ENCODE data around the gene NPAS3. TPM values are rescaled to one million over a fixed set of nuclear protein-coding genes. Genes with fewer than 3 reads are reported as not detected.
A peak's percentile ranks its signal among the peaks of the same experiment; 100 is the strongest.

NPAS3 gene
- total RNA-seq, 1 experiment from 2014 or later, result 0.36 TPM

- ATAC-seq (no peak), DNase-seq (no peak)
- Histone ChIP-seq H3K36me3 (ENCODE audit: low read depth, low read length) (no peaks in the 10 kb centered on the region), H3K9me2 (replicated peaks; ENCODE audit: low read length) (no peaks in the 10 kb centered on the region), H3K9ac (ENCODE audit: low read length) (no peak overlapping the region), H3K4me2 (ENCODE audit: low read length) (no peak overlapping the region), H2AFZ (ENCODE audit: low read length) (no peak overlapping the region), H3F3A (ENCODE audit: low read length, unreplicated experiment) (no peaks in the 10 kb centered on the region), H3K79me2 (ENCODE audit: low read length) (no peaks in the 10 kb centered on the region), H3K4me1 (ENCODE audit: insufficient read depth, low read length) (no peaks in the 10 kb centered on the region), H4K20me1 (ENCODE audit: low read length) (no peaks in the 10 kb centered on the region), H3K9me3 (ENCODE audit: low read length) (no peaks in the 10 kb centered on the region), H3K27me3 (ENCODE audit: low read length) (peaks cover 4% of the 10 kb centered on the region; the same call in 1 of the 2 replicates), H3K27ac (ENCODE audit: low read length) (no peak overlapping the region), H3K4me3 (ENCODE audit: low read length) (no peak overlapping the region)
- TF ChIP-seq EZH2phosphoT487 (IDR thresholded peaks at IDR 0.05; ENCODE audit: borderline replicate concordance, low read length) (no peak), EZH2 (IDR thresholded peaks at IDR 0.05; ENCODE audit: low read length, unreplicated experiment) (no peak), CTCF (conservative IDR thresholded peaks at IDR 0.05; ENCODE audit: low read depth, low read length) (no peak)
- CTCF ChIA-PET, result no interaction called here
- no TSS peak for BruUV-seq (replicated peaks)
- POLR2A ChIA-PET (ENCODE audit: unreplicated experiment), result no interaction called here
- intact Hi-C loops (cut with micrococcal nuclease), result no loop called here
Measured at GRCh38 chr14:33331176-33331949, 392.7 kb downstream of the NPAS3 start.

- DNase-seq (peak; percentile 25), ATAC-seq (peak; percentile 48; the same call in 1 of the 2 replicates)
- H3K27me3 ChIP-seq (ENCODE audit: low read length), result no peaks in the 10 kb centered on the region
- H2AFZ ChIP-seq (ENCODE audit: low read length), result no peak overlapping the region
- H3K9me2 ChIP-seq (replicated peaks; ENCODE audit: low read length), result no peaks in the 10 kb centered on the region
- H3K27ac ChIP-seq (ENCODE audit: low read length), result no peak overlapping the region
- no peaks in the 10 kb centered on the region for H3K79me2 ChIP-seq (ENCODE audit: low read length)
- H3K9ac ChIP-seq (ENCODE audit: low read length), result no peak overlapping the region
- no peaks in the 10 kb centered on the region for H3K36me3 ChIP-seq (ENCODE audit: low read depth, low read length)
- TF ChIP-seq EZH2phosphoT487 (IDR thresholded peaks at IDR 0.05; ENCODE audit: borderline replicate concordance, low read length) (no peak), EZH2 (IDR thresholded peaks at IDR 0.05; ENCODE audit: low read length, unreplicated experiment) (no peak), CTCF (conservative IDR thresholded peaks at IDR 0.05; ENCODE audit: low read depth, low read length) (no peak)
- no peaks in the 10 kb centered on the region for H3K4me1 ChIP-seq (ENCODE audit: insufficient read depth, low read length)
- no peaks in the 10 kb centered on the region for H3F3A ChIP-seq (ENCODE audit: low read length, unreplicated experiment)
- no peak overlapping the region for H3K4me3 ChIP-seq (ENCODE audit: low read length)
- H4K20me1 ChIP-seq (ENCODE audit: low read length), result no peaks in the 10 kb centered on the region
- ChIA-PET CTCF (no interaction called here), POLR2A (ENCODE audit: unreplicated experiment) (no interaction called here)
- no TSS peak for BruUV-seq (replicated peaks)
- H3K9me3 ChIP-seq (ENCODE audit: low read length), result no peaks in the 10 kb centered on the region
- intact Hi-C loops (cut with micrococcal nuclease), result no loop called here
- no peak overlapping the region for H3K4me2 ChIP-seq (ENCODE audit: low read length)
Measured at GRCh38 chr14:33332497-33332896, 393.8 kb downstream of the NPAS3 start.

GRCh38 chr14:33335366-33335765 is 396.7 kb downstream of the NPAS3 start:
- Histone ChIP-seq H3K4me1 (ENCODE audit: insufficient read depth, low read length) (no peaks in the 10 kb centered on the region), H4K20me1 (ENCODE audit: low read length) (no peaks in the 10 kb centered on the region), H3K4me3 (ENCODE audit: low read length) (no peak overlapping the region), H2AFZ (ENCODE audit: low read length) (no peak overlapping the region), H3K9ac (ENCODE audit: low read length) (no peak overlapping the region), H3K27me3 (ENCODE audit: low read length) (no peaks in the 10 kb centered on the region), H3K36me3 (ENCODE audit: low read depth, low read length) (no peaks in the 10 kb centered on the region), H3K79me2 (ENCODE audit: low read length) (no peaks in the 10 kb centered on the region), H3K9me2 (replicated peaks; ENCODE audit: low read length) (no peaks in the 10 kb centered on the region), H3K4me2 (ENCODE audit: low read length) (no peak overlapping the region), H3F3A (ENCODE audit: low read length, unreplicated experiment) (no peaks in the 10 kb centered on the region), H3K27ac (ENCODE audit: low read length) (no peak overlapping the region), H3K9me3 (ENCODE audit: low read length) (no peaks in the 10 kb centered on the region)
- no peak for DNase-seq
- no peak for ATAC-seq
- TF ChIP-seq CTCF (conservative IDR thresholded peaks at IDR 0.05; ENCODE audit: low read depth, low read length), result no peak
- TF ChIP-seq EZH2 (IDR thresholded peaks at IDR 0.05; ENCODE audit: low read length, unreplicated experiment), result no peak
- TF ChIP-seq EZH2phosphoT487 (IDR thresholded peaks at IDR 0.05; ENCODE audit: borderline replicate concordance, low read length), result no peak
- ChIA-PET CTCF (no interaction called here), POLR2A (ENCODE audit: unreplicated experiment) (no interaction called here)
- intact Hi-C loops (cut with micrococcal nuclease), result no loop called here
- no TSS peak for BruUV-seq (replicated peaks)

All from PC-3 (cell line).